Esophagus muscularis mucosa (tissue), 4 donors: ENCODE data around the gene PEX5L.

ENCODE experiments used
- CTCF ChIP-seq, 3 experiments: fragments of 200-600 bp in 2 of 3; fragments of 450-650 bp in 1 of 3; sonication (generic) in 2 of 3; IDR thresholded peaks; one replicate each; pipeline ENCODE4 v1.5.1; 2017 to 2019; ENCODE audit warnings: antibody characterized with exemption in 3 of 3, mild to moderate bottlenecking in 2 of 3, moderate library complexity in 1 of 3
- EP300 ChIP-seq: sonication (generic); formaldehyde crosslinking; IDR thresholded peaks from one replicate; pipeline ENCODE4 v1.6.1; 2017; ENCODE audit warnings: antibody characterized with exemption
- POLR2A ChIP-seq: fragments of 450-650 bp; IDR thresholded peaks from one replicate; pipeline ENCODE4 v1.6.1; 2017; ENCODE audit warnings: antibody characterized with exemption, moderate library complexity, mild to moderate bottlenecking, low read depth

- TF ChIP-seq CTCF (IDR thresholded peaks at IDR 0.05): no peak
- no peak for TF ChIP-seq POLR2A
- no peak for TF ChIP-seq EP300
Measured at GRCh38 chr3:179806177-179806576, 230.6 kb downstream of the PEX5L start.
